Kidney (tissue), 14 donors: ENCODE data around the gene ABCB9. TPM values are rescaled to one million over a fixed set of nuclear protein-coding genes. Genes with fewer than 3 reads are reported as not detected.

Experiments
- DNase-seq, 5 donors: peaks; one replicate each; pipeline ENCODE4 v3.0.0-alpha.2; 2013 to 2020
- FAIRE-seq: peaks from 2 replicates; lab custom pipeline; 2012; peaks lifted over from hg19 to GRCh38; lab: Jason Lieb, UNC
- H3K27ac ChIP-seq, 2 donors: one replicate each; pipeline ENCODE4 v1.7.0; 2013; ENCODE audit warnings: low read depth in 2 of 2, low read length in 2 of 2, inconsistent platforms in 1 of 2
- H3K27me3 ChIP-seq: one replicate; pipeline ENCODE4 v1.7.1; 2013; ENCODE audit warnings: low read length, inconsistent platforms; ENCODE audit not compliant: control insufficient read depth, insufficient read depth
- H3K36me3 ChIP-seq, 3 donors: one replicate each; pipeline versions ENCODE4 v1.7.0 to v1.7.1; 2013; ENCODE audit warnings: low read length in 3 of 3, control low read depth in 1 of 3, inconsistent platforms in 1 of 3; ENCODE audit not compliant: insufficient read depth in 3 of 3, control insufficient read depth in 2 of 3
- H3K4me1 ChIP-seq, 3 donors: one replicate each; pipeline versions ENCODE4 v1.7.0 to v1.7.1; 2013; ENCODE audit warnings: low read length in 3 of 3, inconsistent platforms in 1 of 3, low read depth in 1 of 3; ENCODE audit not compliant: control insufficient read depth in 2 of 3, insufficient read depth in 2 of 3
- H3K4me3 ChIP-seq, 3 donors: one replicate each; pipeline versions ENCODE4 v1.7.0 to v1.8.1; 2013; ENCODE audit warnings: low read length in 3 of 3, control low read depth in 1 of 3, inconsistent platforms in 1 of 3
- H3K9ac ChIP-seq, 3 donors: one replicate each; pipeline versions ENCODE4 v1.7.0 to v1.7.1; 2013; ENCODE audit warnings: low read length in 3 of 3, control low read depth in 1 of 3, inconsistent platforms in 1 of 3
- H3K9me3 ChIP-seq, 3 donors: one replicate each; pipeline versions ENCODE4 v1.7.0 to v1.7.1; 2013; ENCODE audit warnings: low read length in 3 of 3, control low read depth in 1 of 3, inconsistent platforms in 1 of 3; ENCODE audit not compliant: control insufficient read depth in 2 of 3, insufficient read depth in 1 of 3
- CTCF ChIP-seq: IDR thresholded peaks from 3 replicates; pipeline ENCODE4 v1.5.1; 2012; ENCODE audit warnings: mild to moderate bottlenecking, moderate library complexity, borderline replicate concordance; ENCODE audit not compliant: insufficient read depth; ENCODE audit errors: extremely low read depth
- intact Hi-C: fragments of 100-400 bp; cut with DNase I; formaldehyde crosslinking; loops from one replicate; pipeline ENCODE4 v1.11.1; 2022
- polyA plus RNA-seq: library from polyadenylated mRNA; stranded (reverse); fragments of 350-450 nt; fragmentation: Illumina TruSeq; extraction: RNeasy Lipid Tissue Mini Kit (QIAGEN cat#74804); gene quantifications from one replicate; pipeline ENCODE4 v1.2.3, GENCODE V29; 2014; ENCODE audit warnings: low read depth, low replicate concordance; ENCODE audit not compliant: insufficient read depth
- total RNA-seq: library from RNA; stranded (reverse); fragmentation: NEBNext Ultra II Directional; extraction: Animal tissue kit (Norgen Biotek cat#: 25700); gene quantifications from one replicate; pipeline ENCODE4 v1.2.1, GENCODE V29; 2021
- donor health status: control.
- donor health status: control.
- donor health status: control.
- donor health status: control.
- donor health status: control.
- donor health status: DM: yes; HTN: yes; CAD: no.
- donor health status: Normal renal cell carcinoma (clear cell type).

Gene ABCB9
- total and polyA plus RNA-seq, 2 donors from 2014 or later, result 4.6 to 7.6 TPM

DNA sequence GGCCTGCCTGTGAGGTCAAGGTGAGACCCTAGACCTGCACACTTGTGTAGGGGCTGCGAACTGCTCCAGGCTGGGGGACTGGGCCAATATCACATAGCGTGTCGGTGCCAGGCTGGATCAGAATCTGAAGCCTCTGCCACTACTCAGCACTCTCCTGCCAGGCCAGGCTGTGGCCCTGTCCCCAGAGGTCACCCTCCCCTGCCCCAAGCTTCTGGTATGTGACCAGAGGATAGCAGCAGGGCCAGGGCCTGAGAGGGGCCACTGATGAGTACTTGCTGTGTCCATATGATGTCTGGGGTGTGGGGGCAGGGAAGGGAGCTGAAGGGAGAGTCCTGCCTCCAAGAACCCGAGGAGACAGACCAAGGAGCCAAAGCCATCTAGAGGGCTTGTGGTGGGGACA is 32.1 kb upstream of the ABCB9 start:
- H3K4me3 ChIP-seq, result no peak overlapping the region
- H3K4me1 ChIP-seq, result peaks cover 0 to 18% (median 0%) of the 10 kb centered on the region in 3 donors
- DNase-seq (peak in 2 of 5 donors; percentile 27 to 51), FAIRE-seq (no peak)
- H3K9me3 ChIP-seq, result no peaks in the 10 kb centered on the region
- H3K9ac ChIP-seq, result no peak overlapping the region
- H3K27ac ChIP-seq, result no peak overlapping the region
- H3K27me3 ChIP-seq, result no peaks in the 10 kb centered on the region
- peaks cover 0 to 4% (median 0%) of the 10 kb centered on the region in 3 donors for H3K36me3 ChIP-seq
- intact Hi-C loops, result no loop called here
- TF ChIP-seq CTCF, result no peak

- Histone ChIP-seq H3K27ac (no peak overlapping the region), H3K4me3 (no peak overlapping the region), H3K9me3 (no peaks in the 10 kb centered on the region), H3K4me1 (peaks cover 0 to 18% (median 0%) of the 10 kb centered on the region in 3 donors), H3K27me3 (no peaks in the 10 kb centered on the region), H3K36me3 (peaks cover 0 to 4% (median 0%) of the 10 kb centered on the region in 3 donors), H3K9ac (no peak overlapping the region)
- intact Hi-C loops, result no loop called here
- peak in 2 of 5 donors; percentile 32 to 71 for DNase-seq
- no peak for FAIRE-seq
- TF ChIP-seq CTCF, result no peak
These were observed 31.3 kb upstream of the ABCB9 start for GRCh38 chr12:122997343-122998250.

DNA sequence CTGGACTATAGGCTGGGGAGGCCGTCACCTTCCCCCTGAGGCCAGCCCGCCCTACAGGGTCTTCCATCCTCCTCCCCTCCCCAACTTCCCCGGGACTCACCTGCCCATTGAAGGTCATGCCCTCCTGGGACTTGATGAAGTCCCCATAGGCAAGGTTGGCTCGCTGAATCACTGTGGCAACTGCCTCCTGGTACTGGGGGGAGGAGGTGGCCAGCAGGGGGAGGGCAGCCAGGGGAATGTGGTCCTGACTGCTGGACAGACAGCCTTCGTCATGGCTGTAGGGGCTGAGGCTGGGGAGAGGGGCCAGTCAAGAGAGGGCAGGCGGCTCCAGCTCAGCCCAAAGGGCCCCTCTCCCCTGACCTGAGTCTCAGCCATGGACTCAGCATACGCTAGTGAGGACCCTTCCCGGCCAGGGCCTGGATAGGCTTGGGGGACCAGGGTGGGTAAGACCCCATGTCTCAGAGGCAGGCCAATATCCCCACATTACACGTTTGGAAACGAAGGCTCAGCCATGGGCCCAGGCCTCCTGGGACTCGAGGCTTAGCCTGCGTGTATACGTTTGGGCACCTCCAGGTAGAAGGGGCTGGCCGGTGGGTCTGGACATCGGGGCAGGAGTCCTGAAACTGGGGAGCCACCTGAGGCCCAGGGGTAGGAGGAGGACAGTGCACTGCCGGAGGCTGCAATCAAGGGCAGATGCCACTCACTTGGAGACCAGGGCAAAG is 30.5 kb upstream of the ABCB9 start:
- Histone ChIP-seq H3K36me3 (peaks cover 0 to 4% (median 0%) of the 10 kb centered on the region in 3 donors), H3K4me3 (no peak overlapping the region), H3K4me1 (peaks cover 0 to 18% (median 0%) of the 10 kb centered on the region in 3 donors), H3K9ac (no peak overlapping the region), H3K27me3 (no peaks in the 10 kb centered on the region), H3K9me3 (no peaks in the 10 kb centered on the region), H3K27ac (peak overlapping the region; percentile 2 to 67)
- no peak for FAIRE-seq
- peak in 1 of 5 donors; percentile 32 for DNase-seq
- intact Hi-C loops, result no loop called here
- no peak for TF ChIP-seq CTCF
